Activated CD4-positive, CD25-positive, alpha-beta regulatory T cell treated with anti-CD3 and anti-CD28 coated beads, Interleukin-2, amount 50 U/mL, for 16 hours (primary cell): ENCODE measurements around the gene KCNJ12.
"Not testable (repeated sequence)": the region's sequence is repeated elsewhere in the genome, so short reads cannot be mapped to it uniquely, and the experiment has no call there.

ENCODE experiments used
- DNase-seq: peaks from one replicate; pipeline ENCODE4 v3.0.0-alpha.2; 2020; ENCODE audit warnings: low read depth, low spot score

KCNJ12 gene

DNA sequence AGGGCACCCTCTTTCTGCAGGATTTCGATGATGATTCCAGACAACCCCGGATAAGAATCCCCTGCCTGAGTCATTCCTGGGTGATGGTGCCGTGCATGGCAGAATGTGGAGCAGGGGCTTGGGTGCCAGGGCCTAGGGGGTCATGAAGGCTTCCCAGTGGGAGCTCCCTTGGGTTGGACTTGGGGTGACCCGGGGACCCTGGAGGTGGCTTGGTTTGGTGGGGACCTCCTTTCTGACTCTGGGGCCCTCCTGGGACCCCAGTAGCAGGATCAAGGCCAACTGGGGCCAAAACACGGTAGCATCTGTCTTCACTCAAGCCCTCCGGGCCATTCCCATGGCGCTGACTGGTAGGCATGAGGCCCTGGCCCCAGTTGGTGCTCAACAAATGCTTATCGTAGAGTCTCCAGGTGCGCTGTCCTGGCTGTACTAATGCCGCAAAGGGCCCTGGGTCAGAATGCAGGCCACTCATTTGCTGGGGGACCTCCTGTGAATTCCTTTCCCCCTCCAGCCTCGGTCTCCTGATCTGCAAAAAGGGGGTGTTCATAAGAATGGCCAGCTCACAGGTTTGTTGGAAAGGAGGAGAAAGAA lies 44.4 kb downstream of the KCNJ12 start:
- not testable (repeated sequence) for DNase-seq

DNA sequence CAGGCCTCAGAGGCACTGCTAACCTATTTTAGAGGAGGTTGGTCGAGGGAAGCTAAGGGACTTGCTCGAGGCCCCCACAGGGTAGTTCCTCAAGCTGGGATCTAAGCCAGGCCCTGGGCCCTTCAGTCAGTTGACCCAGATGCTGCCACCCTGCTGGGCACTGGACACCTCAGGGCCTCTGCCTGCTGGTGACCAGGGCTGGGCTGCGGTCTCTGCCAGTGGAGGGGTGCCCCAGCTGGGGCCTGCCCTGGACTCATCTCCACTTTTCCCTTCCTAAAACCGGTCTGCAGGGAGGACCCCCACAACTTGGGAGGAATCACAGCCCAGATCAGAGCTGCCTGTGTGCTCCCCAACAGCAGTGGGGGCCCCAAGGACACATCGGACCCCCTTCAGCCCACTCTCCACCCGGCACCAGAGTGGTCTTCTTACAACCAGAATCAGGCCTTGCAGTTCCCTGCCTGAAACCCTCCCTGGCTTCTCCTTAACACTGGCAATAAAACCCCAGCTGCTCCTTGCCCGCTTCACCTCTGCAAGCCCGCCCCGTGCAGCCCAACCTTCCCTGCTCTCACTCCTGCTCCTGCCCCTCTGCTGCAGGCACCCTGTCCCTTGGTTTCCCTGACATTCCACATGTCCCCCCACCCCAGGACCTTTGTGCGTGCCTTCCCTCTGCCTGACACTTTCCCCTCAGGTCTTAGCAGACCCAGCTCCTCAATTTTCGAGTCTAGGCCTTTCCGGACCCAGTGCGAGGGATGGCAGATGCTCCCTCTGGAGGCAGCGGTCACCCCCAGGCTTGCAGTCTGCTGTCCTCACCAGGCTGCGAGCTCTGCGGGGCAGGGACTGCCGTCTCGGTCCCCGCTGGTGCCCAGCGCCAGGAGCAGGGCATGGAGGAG lies 45.5 kb downstream of the KCNJ12 start:
- DNase-seq, result not testable (repeated sequence)

DNA sequence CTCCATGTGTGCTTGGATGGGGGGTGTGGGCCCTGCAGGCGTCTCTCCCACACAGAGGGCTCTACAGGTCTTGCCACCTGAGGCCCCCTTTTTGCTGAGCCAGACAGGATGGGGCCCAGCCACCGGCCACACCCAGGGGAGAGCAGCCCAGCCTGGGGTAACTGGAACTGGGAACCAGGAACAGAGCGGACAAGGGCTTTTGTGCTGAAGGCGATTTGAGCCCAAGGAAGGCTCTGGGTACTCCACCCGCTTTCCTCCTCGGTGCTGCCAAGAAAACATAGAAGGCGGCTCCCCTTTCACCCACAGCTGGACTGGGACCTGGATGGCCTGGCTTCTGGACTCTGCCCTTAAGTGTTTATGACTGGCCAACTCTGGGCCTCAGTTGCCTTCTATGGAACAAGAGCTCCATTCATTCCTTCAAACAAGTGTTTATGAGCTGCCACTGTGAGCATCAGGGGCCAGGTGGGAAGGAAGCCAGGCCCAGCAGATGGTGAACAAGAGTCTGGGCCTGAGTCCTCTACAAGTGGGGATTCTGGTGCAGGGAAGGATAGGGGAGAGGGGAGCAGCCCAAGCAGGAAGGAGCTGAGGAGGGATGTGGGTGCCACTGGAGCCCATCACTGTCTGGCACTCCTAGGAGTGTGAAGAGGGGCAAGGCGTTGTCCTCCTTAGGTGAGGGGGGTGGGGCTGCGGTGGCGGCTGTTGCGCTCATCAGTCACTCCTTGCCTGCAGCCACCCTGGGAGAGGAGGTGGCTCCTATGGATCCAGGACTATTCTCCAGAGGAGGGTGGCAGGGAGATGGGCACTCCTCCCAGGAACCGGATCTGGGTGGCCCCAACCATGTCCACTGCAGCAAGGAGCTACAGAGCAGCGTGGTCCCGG lies 46.4 kb downstream of the KCNJ12 start:
- not testable (repeated sequence) for DNase-seq

DNA sequence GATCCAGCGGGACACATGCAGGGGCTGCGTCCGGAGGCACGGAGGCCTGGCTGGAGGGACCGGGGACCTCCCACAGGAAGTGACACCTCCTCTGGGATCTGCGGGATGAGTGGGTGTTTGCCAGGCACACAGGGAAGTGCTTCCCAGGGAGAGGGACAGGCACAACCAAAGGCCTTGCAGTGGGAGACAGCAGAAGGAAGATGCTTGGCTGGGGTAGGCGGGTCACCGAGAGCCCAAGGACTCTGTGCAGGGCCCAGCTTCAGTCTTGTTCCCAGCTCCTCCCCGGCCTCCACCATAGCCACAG lies 47.0 kb downstream of the KCNJ12 start:
- DNase-seq, result not testable (repeated sequence)

DNA sequence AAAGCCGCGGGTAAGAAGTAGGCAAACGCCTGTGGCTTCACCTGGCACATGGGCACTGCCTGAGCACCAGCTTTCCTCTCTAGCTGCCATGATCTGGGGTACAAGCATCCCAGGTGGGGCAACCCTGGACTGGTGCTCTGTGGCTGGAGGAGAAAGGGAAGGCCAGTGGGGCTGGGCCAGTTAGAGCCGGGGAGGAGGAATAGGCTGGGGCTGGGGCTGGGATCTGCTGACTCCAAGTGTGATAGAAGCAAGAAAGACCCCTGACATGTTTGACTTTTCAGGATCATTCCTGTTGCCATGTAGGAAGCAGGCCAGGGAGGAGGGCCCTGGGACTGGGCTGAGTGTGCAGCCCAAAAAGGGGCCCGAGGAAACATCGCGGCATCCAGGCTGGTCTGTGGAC lies 48.5 kb downstream of the KCNJ12 start:
- not testable (repeated sequence) for DNase-seq

DNA sequence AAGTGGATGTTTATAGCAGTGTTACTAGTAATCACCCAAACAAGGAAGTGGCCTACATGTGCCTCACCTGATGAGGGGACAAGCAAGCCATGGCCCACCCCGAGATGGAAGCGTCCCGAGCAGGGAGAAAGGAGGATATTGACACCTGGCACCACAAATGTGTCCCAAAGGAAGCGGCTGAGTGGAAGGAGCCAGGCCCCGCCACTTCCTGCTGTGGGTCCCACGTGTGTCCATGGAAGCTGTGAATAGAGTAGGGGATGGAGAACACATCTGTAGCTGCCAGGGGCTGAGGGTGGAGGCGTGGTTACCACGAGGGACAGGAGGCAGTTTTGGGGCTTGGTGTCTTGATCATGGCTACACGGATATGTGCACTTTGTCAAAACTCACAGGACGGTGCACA lies 49.2 kb downstream of the KCNJ12 start:
- no peak for DNase-seq

DNA sequence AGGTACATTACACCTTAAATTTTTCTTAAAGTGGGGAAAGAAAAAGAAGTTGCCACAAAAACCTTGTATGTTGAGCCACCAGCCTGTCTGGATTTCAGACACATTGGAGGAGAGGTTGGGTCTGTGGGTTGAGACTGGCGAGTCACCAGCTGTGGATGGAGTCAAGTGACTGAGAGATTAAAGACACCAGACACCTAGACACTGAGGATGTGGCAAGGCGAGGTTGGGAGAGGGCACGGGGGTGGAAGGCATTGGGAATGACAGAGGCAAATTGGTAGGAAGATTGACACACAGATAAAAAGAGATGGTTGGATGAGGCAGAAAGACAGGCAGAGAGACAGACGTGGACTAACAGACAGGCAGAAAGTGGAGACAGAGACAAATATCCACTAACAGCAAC lies 49.6 kb downstream of the KCNJ12 start:
- DNase-seq, result no peak

DNA sequence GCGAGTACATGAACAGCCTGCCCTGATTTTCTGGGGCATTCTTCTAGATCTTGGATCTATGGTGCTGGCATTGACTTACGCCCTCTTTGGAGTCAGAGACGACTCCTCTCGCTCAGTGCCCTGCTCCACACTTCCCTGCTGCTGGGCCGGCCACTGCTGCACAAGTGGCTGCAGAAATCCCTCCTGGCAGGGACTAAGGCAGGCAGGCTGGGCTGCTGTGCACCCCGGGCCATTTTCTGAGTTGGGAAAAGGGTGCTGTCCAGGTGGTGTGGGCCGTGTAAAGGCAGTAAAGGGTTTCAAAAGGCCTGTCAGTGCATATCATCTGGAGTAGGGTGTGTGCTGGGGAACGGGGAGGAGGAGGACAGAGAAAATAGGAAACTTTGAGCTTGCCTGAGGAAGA lies 50.1 kb downstream of the KCNJ12 start:
- not testable (repeated sequence) for DNase-seq

DNA sequence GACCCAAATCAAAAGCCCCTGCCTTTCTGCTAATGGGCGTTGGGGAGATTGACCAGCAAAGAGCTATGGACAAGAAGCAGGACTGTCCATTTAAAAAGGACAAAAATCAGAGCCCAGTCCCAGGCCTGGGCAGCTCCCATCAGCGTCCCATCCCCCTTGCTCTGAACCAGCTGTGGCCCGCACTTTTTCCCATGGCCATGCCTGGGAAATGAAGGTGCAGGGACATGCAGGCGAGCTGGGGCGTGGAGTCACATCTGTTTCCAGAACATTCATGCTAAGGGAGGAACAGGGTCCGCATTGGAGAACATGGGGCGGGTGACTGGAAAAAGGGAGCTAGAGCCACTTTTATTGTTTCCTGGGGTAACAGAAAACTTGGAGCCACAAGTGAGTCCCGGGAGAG lies 50.7 kb downstream of the KCNJ12 start:
- DNase-seq, result not testable (repeated sequence)

DNA sequence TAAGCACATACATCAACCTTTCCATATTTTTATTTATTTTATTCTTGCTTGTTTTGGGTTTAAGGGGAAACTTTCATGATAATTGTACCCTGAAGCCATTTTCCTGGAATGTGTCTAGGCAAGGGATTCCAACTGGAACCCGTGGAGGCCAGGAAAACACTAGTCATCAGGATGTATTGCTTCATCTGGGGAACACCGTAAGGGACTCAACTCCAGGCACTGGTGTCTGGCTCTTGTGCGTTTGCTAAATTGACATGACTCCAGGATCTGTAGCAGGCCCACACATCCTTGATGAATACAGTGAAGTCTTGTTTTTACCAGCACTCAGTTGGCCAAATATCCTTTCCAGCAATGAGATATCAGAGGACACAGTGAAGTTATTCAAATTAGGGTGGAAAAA lies 51.6 kb downstream of the KCNJ12 start:
- DNase-seq, result not testable (repeated sequence)

DNA sequence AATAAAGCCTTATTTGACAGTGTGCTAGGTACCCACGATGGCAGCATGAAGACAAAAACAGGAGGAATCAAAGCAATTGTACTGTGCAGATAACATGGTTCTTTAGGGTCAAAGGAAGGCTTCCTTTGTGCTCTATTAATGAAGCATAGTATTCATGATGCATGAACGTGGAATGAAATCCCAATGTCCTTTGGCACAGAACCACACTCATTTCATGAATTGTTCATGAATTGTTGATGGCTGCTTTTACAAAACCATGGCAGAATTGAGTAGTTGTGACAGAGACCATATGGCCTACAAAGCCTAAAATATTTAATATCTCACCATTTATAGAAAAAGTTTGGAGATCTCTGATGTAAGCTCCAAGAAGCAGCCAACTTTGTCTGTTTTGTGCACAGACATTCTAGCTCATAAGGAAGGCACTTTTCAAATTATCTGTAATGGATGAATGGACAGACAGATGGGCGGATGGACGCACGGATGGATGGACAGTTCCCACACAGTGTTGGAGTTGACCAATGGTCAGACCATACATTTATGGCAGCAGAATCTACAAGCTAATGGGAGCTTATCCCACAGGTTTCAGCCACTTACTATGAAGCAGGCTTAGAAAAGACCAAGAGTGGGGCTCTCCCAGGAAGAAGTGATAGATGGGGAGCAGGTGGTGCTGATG lies 52.7 kb downstream of the KCNJ12 start:
- not testable (repeated sequence) for DNase-seq

DNA sequence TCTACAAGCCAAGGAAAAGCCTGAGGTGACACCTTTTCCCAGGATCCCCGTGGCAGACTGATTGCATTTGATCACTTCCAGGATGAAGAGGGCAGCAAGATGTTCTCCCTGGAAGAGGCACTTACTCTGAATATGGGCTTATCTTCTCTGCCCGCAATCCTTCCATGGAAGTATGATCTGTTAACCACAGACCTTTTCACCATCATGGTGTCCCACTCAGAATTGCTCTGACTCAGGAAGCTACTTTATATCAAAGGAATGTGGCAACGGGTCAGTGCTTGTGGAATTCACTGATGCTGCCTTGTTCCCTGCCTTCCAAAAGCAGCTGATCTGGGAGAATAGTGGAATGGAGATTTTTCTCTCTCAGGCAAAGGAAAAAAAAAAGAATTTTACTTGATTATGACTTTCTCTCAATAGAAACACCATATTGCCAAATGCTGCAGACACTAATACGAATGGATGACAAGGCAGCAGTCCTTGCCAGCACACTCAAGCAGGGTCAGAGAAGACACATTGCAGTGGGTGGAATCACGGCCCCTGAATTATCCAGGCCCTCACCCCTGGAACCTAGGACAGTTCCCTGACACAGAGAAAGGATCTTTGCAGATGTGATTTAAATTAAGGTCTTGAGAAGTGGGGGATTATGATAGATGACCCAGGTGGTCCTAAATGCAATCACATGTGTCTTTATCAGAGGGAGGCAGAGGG lies 53.9 kb downstream of the KCNJ12 start:
- DNase-seq, result not testable (repeated sequence)

DNA sequence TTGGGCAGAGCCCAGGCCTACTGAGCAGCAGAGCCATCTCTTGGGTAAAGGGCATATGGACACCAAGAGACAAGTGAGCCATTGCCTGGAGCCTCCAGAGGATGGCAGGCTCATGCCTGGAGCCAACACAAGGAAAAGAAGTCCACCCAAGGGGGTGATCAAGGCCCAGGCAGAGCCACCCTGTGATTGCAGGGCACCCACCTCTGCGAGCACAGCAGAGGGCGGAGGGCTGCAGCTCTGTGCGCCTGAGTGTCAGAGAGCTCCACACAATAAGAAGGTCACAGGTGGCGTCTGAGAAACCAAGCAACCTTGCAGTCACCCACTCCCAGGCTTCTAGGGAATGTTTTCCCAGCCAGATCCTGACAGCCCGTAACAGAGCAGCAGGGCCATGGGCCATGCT lies 57.8 kb downstream of the KCNJ12 start:
- not testable (repeated sequence) for DNase-seq

DNA sequence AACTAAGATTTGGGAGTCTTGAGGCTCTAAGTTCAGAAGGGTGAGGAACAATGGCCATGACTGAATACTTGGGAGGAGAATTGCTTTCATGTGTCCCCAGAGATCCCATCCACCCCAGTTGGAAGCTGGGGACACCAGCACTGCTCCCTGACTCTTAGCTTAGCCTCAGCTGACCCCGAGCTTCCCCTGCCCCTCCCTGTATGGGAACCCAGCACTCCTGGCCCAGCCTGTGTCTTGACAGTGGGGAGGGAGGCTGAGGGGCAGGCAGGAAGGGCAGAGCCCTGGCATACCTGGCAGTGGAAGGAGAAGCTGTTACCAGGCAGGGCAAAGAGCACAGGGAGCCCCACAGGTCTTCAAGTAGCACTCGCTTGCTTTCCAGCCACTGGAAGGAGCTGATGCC lies 58.8 kb downstream of the KCNJ12 start:
- not testable (repeated sequence) for DNase-seq

DNA sequence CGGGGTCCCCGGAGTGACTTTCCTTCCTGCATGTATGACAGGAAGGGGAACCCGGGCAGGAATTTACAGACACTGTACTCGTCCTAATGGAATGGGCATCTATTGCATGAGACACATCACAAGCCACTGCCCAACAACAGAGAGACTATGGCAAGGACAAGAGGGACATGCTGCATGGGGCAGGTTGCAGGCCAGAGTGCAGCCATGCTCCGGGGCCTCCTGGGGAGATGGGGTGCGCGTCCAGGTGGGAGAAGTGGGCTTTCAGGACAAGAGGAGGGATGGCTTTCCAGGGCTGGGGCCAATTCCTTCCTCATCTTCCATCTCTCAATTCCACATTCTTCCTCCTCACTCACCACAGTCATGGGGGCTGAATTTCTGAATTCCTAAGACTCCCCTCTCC lies 60.3 kb downstream of the KCNJ12 start:
- DNase-seq, result not testable (repeated sequence)

DNA sequence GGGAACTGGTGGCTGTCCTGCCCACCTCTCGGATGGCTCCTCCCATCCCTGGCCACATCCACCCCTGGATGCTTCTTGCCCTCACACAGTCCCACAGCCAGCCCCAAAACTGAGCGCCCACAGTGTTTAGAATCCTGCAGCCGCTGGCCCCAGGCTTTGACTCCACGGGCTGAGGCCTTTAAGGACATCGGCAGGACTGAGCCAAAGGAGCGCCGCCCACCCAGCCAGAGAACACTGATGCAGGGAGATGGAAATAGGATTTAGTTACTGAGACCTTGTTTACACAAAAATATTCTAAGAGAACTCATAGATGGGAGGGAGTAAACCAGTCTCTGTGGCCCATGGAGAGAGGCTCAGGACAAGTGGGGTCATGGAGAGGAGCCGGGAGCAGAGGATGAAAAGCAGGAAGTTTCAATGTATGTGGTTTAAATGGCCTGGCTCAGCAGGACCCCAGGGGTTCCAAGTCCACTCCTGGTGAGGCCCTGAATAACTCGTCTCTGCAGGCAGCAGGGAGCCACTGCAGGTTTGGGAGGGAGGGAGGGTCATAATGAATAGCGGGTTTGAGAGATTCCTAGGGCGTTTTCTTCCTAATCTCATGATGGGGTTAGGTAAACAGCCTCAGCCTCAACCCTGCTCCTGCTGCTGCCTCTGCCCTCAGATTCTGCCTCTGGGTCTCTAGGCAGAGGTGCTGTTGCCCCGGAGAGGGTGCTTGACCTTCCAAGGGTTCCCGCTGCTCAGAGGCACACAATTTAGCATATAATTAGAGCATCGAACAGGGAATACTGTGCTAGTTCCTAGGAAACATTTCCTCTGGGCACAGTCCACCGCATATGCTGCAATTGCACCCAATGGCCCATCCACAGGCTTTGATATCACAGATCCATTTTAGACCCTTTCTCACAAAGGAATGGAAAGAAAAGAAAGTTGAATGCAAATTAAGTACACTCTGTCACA lies 61.0 kb downstream of the KCNJ12 start:
- not testable (repeated sequence) for DNase-seq

DNA sequence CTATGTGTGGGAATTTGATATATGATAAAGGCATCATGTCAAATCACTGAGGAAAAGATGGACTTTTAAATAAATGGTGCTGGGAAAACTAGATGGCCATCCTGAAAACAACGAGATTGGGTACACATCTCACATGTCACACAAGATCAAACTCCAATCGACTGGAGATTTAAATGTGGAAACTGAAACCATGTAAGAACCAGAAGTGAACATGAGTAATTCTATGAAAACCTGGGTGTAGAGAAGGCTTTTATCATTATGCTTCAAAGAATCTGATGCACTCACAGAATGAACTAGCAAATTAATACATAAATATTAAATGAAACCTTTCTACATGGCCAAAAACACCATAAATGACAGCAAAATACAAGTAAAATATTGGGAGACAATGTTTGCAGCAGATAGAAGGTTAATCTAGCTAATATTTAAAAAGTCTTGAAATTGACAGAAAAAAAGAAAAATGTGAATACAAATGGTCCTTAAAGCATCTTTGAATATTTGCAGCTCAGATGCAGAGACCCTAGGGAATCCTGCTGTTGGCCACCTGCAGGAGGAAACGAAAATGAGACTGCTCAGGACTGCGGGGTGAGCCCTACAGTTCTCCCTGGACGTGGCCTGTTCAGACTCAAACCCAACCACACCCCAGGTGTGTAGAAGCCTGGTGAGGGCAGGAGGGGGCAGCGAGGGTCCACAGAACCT lies 62.3 kb downstream of the KCNJ12 start:
- DNase-seq, result not testable (repeated sequence)

DNA sequence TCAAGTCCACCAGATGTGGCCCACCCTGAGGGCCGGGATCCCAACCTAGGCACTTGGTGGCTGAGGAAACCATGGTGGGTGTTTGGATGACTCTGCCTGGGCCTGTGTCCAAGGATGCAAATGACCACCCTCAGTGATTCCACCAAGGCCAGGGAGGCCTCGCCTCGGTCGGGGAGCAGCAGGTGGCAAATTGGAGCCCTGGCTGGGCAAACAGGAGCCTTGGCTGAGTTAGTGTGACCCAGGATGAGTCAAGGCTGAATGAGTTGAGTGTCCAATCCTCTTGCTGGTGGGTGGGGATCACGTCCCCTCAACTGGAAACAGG lies 62.8 kb downstream of the KCNJ12 start:
- not testable (repeated sequence) for DNase-seq

DNA sequence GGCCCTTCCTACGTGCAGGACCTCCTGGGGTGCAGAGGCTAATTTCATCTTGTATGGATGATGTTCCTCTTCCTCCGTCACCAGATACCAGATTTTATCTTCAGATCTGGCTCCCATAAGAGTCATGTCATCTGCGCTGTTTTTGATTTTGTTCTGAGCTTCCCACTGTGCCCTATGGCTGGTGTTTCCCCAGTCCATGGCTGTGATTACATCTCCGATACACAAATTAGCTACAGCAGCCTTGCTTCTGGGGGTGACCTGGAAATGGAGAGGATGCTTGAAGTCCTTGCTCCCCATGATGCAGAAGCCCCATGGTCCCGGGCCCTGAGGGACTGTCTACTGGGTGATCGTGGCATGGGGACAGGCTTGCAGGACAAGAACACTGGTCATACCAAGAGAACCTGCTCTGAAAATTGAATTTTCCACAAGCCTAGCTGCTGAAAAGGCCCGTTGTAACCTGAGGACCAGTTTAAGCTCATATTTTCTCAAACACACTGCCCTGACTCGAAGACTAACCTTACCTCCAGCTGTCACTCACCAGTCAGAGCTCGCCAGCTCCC lies 69.0 kb downstream of the KCNJ12 start:
- no peak for DNase-seq
